NCI-H128 (cell line): Measurements from ENCODE around the gene LEF1.
"Not testable (repeated sequence)": the region's sequence is repeated elsewhere in the genome, so short reads cannot be mapped to it uniquely, and the experiment has no call there.

Experiments
- DNase-seq: peaks from one replicate; lab custom pipeline; 2025; ENCODE audit not compliant: unreplicated experiment; lab: John Stamatoyannopoulos, UW

Gene LEF1

GRCh38 chr4:108037884-108038283 is 130.8 kb downstream of the LEF1 start:
- DNase-seq = no peak

- DNase-seq = no peak
These were observed 132.5 kb downstream of the LEF1 start for GRCh38 chr4:108036213-108036612.

- DNase-seq = no peak
These were observed 133.0 kb downstream of the LEF1 start for GRCh38 chr4:108035691-108036090.

- DNase-seq = no peak
These were observed 134.2 kb downstream of the LEF1 start for GRCh38 chr4:108034565-108034964.

- no peak for DNase-seq
These were observed 135.4 kb downstream of the LEF1 start for GRCh38 chr4:108033348-108033747.

GRCh38 chr4:108031427-108032083 is 137.2 kb downstream of the LEF1 start:
- DNase-seq = no peak

GRCh38 chr4:108030332-108030731 is 138.4 kb downstream of the LEF1 start:
- DNase-seq = no peak

GRCh38 chr4:108029731-108030130 is 139.0 kb downstream of the LEF1 start:
- DNase-seq = no peak

- no peak for DNase-seq
These were observed 139.6 kb downstream of the LEF1 start for GRCh38 chr4:108029016-108029720.

- DNase-seq = no peak
These were observed 143.9 kb downstream of the LEF1 start for GRCh38 chr4:108024878-108025165.

- DNase-seq = no peak
These were observed 144.5 kb downstream of the LEF1 start for GRCh38 chr4:108024085-108024877.

- no peak for DNase-seq
These were observed 149.9 kb downstream of the LEF1 start for GRCh38 chr4:108018884-108019187.

GRCh38 chr4:108018040-108018883 is 150.5 kb downstream of the LEF1 start:
- peak; percentile 16 for DNase-seq

- no peak for DNase-seq
These were observed 154.8 kb downstream of the LEF1 start for GRCh38 chr4:108013955-108014354.

- no peak for DNase-seq
These were observed 155.4 kb downstream of the LEF1 start for GRCh38 chr4:108013327-108013726.

GRCh38 chr4:108012382-108012781 is 156.3 kb downstream of the LEF1 start:
- not testable (repeated sequence) for DNase-seq

GRCh38 chr4:108010167-108010566 is 158.6 kb downstream of the LEF1 start:
- DNase-seq = no peak

- DNase-seq = no peak
These were observed 160.0 kb downstream of the LEF1 start for GRCh38 chr4:108008721-108009120.

GRCh38 chr4:108007984-108008383 is 160.7 kb downstream of the LEF1 start:
- no peak for DNase-seq

- DNase-seq = no peak
These were observed 162.4 kb downstream of the LEF1 start for GRCh38 chr4:108006361-108006760.

- DNase-seq = no peak
These were observed 162.9 kb downstream of the LEF1 start for GRCh38 chr4:108005807-108006206.
